Fibroblast of mammary gland (primary cell): ENCODE results near the gene SMURF2.

Experiments used
- DNase-seq: peaks from one replicate; pipeline ENCODE4 v3.0.0-alpha.2; 2010; ENCODE audit warnings: low read depth
- H3K4me3 ChIP-seq: 2 replicates; pipeline ENCODE4 v1.5.1; 2011; ENCODE audit warnings: low read depth, mild to moderate bottlenecking, low read length, moderate library complexity; ENCODE audit not compliant: control insufficient read depth
- TF ChIP-seq, protein P1 (sequence below): conservative IDR thresholded peaks from 2 replicates; pipeline ENCODE4 v1.5.1; 2011; ENCODE audit warnings: low read depth, low read length, inconsistent platforms; ENCODE audit not compliant: control insufficient read depth, insufficient read depth

The SMURF2 gene

DNA sequence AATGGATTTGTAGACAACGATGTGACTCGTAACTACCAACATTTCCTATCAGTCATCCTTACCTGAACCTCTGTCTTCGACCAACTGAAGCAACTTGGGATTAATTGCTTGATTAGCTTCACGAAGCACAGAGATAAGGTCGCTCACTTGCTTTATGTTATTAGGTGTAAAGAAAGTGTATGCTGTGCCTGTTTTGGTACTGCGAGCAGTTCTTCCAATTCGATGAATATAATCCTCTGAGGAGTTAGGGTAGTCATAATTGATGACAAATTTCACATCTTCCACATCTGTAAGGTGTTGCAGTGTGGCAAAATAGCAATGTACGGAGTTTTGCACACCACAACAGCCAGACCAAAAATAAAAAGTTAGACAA, 161.6 kb downstream of the SMURF2 start:
- H3K4me3 ChIP-seq = no peak overlapping the region
- TF ChIP-seq, protein P1, sequence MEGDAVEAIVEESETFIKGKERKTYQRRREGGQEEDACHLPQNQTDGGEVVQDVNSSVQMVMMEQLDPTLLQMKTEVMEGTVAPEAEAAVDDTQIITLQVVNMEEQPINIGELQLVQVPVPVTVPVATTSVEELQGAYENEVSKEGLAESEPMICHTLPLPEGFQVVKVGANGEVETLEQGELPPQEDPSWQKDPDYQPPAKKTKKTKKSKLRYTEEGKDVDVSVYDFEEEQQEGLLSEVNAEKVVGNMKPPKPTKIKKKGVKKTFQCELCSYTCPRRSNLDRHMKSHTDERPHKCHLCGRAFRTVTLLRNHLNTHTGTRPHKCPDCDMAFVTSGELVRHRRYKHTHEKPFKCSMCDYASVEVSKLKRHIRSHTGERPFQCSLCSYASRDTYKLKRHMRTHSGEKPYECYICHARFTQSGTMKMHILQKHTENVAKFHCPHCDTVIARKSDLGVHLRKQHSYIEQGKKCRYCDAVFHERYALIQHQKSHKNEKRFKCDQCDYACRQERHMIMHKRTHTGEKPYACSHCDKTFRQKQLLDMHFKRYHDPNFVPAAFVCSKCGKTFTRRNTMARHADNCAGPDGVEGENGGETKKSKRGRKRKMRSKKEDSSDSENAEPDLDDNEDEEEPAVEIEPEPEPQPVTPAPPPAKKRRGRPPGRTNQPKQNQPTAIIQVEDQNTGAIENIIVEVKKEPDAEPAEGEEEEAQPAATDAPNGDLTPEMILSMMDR = no peak
- no peak for DNase-seq

DNA sequence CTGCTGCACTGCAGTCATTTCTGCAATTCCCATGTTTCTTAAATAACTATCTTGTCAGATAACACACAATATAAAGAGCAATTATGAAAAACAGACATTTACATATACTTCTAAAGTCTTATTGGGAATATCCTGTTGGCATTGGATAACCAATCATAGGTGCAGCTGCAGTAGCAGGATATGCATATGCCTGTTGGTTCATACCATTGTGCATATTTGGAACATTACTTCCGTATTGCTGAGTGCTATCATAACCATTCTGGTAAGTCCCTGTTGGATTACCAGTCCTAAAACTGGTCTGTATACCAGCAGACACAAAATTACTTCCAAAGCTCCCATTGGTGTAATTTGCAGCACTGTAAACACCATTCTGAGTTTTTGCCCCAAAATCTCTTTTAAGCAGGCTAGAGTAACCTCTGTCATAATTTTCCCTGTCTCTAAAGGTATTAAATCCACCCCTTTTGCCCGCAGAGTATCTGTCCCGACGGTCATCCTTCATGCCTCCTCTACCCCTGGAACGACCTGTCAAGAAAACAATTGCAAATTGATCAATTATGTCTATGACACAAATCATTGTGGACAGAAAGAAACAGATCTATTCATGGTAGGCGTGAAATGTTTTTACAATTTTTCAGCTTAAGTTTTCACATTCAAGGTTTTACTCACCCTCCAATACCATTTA, 162.2 kb downstream of the SMURF2 start:
- H3K4me3 ChIP-seq = no peak overlapping the region
- DNase-seq = peak; percentile 39
- TF ChIP-seq, protein P1 = no peak

DNA sequence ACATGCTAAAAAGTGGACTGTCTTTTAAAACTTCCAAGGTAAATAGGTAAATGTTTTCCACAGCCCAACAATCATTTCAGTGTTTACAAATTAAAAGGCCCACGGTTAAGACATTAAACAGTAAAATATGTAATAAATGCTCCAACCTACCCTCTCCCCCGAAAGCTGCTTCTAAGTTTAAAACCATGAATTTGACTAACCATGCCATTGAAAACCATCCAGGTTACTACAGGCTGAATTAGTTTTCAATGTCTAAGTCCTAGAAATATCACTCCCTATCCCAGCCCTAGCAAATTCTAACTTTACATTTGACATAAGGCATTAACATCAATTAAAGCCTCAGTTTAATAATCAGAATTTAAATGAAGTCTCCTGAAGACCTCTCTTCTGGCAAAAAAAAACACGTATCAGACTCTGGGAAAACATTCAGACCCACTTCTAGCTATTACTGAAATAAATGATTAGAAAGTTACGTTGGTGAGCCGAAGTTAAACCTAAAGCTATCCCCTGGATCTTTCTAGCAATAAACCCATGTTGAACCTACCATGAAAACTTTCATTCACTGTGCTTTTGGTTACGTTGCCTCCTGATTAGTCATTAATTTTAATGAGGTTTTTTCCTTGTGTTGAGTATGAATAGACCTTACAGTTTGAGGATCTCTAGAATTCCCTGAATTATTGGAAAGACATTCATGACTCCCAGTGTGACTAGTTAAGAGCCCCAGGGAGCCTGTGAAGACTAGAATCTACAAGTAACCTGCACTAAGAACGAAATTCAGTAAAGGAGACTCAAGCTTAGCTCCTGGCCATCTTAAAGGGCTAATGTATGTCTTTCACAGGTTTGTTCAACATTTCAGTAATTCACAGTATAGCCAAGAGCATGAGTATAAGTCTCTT, 163.6 kb downstream of the SMURF2 start:
- peak; percentile 27 for DNase-seq
- no peak overlapping the region for H3K4me3 ChIP-seq
- TF ChIP-seq, protein P1 = no peak

- peak overlapping the region; percentile 85 for H3K4me3 ChIP-seq
- DNase-seq = no peak
- TF ChIP-seq, protein P1 = no peak
These were observed 164.5 kb downstream of the SMURF2 start for GRCh38 chr17:64497565-64498035.

DNA sequence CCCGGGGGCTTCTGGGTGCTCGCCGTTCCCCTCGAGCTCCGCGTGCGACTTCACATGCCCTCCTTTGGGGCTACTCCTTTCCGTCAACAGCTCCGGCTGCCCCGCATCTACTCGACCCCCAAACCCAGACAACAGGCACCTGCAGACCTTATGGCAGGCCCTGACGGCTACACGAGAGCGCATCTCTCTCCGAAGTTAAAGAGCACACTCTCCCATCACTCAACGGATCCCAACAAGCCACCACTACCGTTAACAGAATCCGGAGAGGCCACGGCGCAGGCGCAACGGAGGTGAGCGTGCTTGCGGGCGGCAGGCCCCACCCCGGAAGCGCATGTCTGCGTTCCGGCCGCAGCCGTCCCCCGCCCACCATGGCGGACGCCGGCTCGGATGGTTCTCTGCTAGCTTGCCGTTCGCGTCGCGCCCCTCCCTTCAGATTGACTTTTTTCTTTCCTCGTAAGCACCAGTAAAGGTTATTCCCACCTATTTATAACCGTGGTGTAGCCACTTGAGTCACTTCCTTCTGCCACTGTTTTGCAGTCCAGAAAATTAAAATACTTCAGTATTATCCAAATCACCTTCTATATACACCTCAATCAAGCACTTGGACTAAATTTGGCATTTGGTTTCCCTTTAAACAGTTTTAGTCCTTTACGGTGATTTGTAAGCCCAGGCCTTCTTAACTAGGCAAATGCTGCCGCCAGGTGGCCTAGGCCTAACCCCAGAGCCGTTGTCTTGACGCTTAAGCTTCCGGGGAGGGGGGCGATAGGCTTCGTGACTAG, 165.1 kb downstream of the SMURF2 start, which contains the start of gene POLG2:
TSS of gene POLG2 (minus strand) at position 269 of the 779 bp plus-strand sequence. CDS start at position 183, 86 bp downstream.
- peak; percentile 88 for DNase-seq
- H3K4me3 ChIP-seq = peak within 1 kb of the TSS; percentile 85
- TF ChIP-seq, protein P1 = peak; percentile 50

- no peak for DNase-seq
- TF ChIP-seq, protein P1 = no peak
- H3K4me3 ChIP-seq = peak overlapping the region; percentile 85
These were observed 165.7 kb downstream of the SMURF2 start for GRCh38 chr17:64496348-64496785.
